HG03196 (cell line): ENCODE data around the gene FAM193A.
"Not testable (repeated sequence)": the region's sequence is repeated elsewhere in the genome, so short reads cannot be mapped to it uniquely, and the experiment has no call there.

ENCODE experiments used
- ATAC-seq: cut with Tn5 transposase; IDR thresholded peaks from one replicate; pipeline ENCODE4 v1.9.1; 2021; ENCODE audit not compliant: unreplicated experiment

The FAM193A gene

DNA sequence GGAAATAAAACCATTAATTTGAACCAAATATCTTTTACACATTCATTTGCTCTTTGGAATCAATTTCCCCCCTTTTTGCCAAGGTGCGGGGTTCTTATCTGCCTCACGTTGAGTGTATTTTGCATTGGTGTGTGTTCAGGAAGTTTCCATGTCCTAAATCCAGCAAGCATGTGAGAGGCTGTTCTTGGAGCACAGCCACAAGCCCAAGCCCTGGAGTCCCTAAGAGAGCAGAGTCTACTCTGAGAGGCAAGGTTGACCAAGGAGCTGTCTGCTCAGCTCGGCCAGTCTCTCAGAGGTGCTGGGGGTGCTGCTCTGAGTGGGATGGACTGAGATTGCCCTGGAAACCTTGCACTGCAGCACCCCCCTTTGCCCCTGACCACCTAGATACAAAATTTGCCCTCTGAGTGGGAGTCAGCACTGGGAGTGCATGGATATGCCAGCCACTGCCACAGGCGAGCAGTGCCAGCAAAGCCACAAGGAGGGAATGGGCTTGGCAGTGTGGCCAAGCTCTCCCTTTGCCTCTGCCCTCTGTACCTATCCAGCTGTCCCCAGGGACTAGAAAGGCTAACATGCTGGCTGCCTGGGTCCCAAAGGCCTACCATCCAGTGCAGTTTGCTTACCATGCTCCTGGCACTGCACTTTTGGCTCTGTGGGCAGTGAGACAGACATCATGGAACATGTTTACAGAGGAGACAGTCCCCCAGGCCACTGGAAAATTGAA lies 20.5 kb upstream of the FAM193A start:
- ATAC-seq: no peak

DNA sequence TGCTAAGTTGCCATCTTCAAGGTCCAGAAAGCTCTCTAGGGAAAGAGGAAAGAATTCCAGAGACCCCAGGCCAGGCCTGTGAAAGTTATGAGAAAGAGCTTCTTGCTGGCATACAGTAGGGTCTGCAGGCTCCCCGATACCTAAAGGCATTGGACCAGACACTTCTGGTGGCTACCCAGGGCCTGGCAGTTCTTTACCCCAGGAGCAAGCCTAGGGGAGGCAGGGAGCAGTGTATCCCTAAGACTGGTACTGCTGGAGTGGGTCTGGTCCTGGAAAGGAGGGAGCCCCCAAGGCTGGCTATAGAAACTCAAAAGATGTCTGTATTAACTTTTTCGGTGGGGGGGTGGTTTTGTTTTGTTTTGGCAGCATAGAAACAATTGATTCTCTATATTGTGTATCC lies 19.8 kb upstream of the FAM193A start:
- ATAC-seq: no peak

DNA sequence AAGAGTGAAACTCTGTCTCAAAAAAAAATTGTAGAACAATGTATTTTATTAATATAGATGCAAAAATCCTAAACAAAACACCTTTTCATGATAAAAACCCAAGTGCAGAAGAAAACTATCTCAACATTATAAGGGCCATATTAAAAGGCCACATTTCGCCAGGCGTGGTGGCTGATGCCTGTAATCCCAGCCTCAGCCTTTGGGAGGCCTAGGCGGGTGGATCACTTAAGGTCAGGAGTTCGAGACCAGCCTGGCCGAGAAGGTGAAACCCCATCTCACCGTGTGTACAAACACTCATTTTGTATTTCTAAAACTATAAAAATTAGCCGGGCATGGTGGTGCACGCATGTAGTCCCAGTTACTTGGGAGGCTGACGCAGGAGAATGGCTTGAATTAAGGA lies 9.9 kb upstream of the FAM193A start:
- ATAC-seq: no peak

DNA sequence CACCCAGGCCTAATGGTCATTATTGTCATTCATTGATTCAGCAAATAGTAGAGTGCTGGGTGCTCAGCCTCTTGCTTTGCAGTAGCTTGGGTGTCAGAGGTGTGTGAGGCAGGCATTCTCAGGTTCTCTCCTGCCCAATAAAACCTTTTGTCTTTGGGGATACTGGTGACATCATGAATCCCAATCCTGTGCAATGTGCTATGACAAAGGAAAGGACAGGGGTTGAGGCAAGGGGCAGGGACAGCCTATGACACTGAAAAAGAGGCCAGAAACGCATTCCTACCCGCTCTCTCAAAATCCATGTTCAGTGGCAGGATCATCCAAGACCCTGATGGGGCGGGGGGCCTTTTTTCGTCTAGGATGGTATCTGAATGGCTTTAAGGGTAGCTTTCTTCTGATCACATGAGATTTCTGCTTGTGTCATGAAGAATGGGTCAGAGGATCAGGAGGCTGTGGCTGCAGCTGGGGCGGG lies 1.5 kb upstream of the FAM193A start:
- no peak for ATAC-seq

DNA sequence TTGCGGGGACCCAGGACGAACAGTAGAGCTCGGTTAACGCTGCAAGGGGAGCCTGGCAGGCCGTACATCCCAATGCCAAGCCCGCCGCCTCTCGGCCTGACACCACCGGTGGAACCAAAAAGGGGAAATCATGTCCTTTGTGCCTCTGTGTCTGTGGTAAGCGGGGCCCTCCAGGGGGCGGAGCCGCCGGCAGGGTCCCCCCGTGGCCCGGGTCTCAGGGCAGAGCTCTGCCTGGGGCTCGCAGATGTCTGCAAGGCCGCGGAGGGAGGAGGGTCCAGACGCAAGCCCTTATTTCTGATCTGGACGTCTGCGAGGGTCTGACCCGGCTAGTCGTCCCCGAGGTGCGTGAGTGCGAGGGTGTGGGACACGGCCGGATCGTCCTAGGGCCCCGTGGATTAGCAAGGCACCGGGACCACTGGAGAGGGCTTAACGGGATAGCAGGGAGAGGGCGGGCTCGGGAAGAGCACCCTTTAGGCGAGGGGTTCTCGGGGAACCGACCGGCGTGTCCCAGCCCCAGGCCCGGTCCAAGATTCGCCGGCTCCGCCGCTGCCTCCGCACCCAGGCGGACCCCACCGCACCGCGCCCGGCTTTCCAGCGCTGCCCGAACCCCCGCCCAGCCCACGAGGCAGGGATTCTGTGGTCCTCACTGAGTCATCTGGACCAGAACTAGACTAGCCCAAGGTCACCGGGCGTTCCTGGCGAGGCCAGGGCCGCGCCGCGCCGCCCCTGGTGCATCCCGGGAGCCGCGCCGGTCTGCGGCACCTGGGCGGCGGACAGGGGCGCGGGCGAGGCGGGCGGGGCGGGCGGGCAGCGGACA lies 863 bp upstream of the FAM193A start:
- peak; percentile 21 for ATAC-seq

DNA sequence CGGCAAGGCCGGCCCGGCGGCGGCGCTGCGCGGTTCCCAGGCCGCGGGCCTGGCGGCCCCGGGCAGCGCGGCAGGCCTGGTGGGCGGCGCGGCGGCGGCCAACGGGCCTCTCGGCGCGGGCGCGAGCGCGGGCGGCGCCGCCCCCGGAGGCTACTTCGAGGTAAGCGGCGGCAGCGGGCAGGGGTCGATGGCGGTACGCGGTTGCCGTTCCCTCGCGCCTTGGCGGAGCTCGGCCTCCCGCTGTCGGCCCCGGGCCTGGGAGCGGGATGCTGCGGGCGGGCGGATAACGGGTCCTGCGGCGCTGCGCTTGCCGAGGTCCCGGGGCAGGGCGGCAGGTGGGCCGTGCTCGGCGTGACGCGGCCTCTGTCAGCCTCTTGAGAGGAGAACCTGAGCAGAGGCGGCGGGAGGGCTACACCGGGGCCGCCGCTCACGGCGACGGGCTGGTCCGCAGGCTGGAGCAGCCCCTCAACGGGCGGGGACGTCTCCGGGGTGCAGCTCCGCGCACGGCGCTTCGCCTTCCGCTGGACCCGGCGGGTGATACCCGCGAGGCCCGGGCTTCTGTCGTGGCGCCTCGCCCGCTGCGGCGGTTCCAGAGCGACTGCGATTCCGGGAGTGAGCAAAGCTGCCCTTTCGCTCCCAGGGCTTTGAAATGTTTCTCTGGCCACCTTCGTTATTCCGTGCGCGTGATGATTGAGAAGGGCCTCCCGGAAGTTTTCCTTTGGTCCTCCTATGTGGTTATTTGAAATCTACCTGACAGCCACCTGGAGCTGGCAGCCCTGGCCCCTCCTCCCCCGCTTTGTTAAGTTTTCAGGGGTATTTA lies 774 bp downstream of the FAM193A start:
- peak; percentile 18 for ATAC-seq

DNA sequence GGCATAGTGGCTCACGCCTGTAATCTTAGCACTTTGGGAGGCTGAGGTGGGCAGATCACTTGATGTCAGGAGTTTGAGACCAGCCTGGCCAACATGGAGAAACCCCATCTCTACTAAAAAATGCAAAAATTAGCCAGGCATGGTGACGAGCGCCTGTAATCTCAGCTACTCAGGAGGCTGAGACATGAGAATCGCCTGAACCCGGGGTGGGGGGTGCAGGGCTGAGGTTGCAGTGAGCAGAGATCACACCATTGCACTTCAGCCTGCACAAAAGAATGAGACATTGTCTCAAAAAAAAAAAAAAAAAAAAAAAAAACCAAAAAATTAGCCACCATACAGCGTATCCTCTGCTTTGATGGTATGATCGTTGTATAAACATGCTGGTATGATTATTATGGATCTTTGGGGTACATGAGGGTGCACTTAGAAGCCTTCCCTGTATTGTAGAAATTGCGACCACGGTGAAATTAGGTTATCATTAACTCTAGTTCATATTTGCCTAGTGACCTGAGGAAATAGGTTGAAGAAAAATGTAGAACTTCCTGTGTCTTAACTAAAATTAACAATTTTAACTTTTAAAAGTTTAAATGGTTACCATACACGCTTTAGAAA lies 7.2 kb downstream of the FAM193A start:
- not testable (repeated sequence) for ATAC-seq

DNA sequence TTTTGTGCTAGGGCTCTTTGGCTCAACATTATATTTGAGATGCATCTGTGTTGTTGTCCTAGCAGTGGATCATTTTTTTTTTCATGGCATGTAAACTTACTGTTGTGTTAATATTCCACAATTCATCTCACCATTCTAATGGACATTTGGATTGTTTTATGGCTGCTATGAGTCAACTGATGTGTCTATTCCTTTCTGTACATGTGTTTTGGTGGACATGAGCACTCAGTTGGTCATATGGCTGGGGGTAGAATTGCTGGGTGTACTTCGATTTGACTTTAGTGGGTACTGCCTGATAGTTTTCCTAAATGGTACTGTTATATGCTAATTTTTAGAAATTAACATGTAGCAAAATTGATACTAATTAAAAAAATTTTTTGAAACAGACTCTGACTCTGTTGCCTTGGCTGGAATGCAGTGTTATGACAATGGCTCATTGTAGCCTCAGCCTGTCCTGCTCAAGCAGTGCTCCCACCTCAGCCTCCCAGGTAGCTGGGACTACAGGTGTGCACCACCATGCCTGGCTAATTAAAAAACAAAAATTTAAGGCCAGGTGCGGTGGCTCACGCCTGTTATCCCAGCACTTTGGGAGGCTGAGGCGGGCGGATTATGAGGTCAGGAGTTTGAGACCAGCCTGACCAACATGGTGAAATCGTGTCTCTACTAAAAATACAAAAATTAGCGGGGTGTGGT lies 9.0 kb downstream of the FAM193A start:
- no peak for ATAC-seq

DNA sequence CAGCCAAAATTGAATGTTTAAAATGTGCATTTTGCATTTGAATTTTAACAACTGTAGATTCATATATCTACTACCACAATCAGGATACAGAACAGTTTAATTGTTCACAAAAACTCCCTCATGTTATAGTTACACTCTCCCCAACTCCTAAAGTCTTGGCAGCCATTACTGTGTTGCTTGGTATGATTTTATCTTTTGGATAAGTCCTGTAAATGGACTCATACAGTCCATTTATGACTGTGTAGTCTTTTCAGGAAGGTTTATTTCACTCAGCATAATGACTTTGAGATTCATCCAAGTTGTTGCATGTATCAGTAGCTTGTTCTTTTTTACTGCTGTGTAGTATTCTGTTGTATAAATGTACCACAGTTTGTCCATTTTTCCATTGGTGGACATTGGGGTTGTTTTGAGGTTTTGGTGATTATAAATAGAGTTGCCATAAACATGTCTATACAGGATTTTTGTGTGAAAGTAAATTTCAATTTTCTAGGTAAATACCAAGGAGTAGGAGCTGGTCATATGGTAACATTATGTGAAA lies 9.9 kb downstream of the FAM193A start:
- ATAC-seq: no peak

DNA sequence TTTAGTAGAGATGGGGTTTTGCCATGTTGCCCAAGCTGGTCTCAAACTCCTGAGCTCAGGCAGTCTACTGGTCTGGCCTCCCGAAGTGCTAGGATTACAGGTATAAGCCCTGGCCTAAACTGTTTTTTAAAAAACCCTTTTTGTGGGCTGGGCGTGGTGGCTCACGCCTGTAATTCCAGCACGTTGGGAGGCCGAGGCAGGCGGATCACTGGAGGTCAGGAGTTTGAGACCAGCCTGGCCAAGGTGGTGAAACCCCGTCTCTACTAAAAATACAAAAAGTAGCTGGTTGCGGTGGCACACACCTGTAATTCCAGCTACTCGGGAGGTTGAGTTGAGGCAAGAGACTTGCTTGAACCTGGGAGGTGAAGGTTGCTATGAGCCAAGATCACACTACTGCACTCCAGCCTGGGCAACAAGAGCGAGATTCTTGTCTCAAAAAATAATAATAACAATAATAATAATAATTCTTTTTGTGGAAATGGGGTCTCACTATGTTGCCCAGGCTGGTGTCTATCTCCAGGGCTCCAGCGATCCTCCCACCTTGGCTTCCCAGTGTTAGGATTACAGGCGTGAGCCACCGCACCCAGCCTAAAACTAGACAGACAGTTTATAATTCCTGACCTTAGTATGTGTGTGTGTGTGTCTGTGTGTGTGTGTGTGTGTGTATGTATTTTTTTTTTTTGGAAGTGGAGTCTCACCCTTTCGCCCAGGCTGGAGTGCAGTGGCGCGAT lies 10.7 kb downstream of the FAM193A start:
- ATAC-seq: not testable (repeated sequence)

DNA sequence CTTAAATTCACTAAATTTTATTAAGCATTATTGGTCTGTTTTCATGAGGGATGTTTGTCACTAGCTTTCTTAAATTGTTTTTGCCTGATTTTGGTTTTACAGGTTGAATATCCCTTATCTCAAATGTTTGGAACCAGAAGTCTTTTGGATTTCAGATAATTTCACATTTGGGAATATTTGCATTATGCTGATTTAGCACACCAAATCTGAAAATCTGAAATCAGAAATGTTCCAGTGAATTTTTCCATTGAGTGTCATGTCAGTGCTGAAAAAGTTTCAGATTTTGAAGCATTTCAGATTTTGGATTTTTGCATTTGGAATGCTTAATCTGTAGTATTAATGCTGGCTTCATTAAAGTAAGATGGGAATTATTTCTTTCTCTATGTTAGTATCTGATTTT lies 14.7 kb downstream of the FAM193A start:
- no peak for ATAC-seq

DNA sequence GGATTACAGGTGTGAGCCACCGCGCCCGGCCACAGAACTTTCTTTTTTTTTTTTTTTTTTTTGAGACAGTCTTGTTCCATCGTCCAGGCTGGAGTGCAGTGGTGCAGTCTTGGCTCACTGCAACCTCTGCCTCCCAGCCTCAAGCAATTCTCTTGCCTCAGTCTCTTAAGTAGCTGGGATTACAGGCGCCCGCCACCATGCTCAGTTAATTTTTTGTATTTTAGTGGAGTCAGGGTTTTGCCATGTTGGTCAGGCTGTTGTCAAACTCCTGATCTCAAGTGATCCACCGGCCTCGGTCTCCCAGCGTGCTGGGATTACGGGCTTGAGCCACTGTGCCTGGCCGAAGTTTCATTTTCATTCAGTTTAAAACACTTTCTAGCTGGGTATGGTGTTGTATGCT lies 16.4 kb downstream of the FAM193A start:
- ATAC-seq: no peak

DNA sequence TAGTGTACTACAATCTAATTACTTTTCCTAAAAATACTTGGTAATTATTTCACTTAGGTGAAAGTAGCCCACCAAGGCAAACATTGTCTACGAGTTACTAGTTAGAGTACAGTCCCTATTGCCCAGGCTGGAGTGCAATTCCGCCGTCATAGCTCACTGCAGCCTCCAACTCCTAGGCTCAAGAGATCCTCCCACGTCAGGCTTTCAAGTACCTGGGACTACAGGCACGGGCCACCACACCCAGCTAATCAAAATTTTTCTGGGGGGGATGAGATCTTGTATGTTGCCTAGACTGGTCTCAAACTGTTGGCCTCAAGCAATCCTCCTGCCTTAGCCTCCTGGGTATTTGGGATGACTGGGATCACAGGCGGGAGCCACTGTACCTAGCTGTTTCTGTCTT lies 21.9 kb downstream of the FAM193A start:
- ATAC-seq: no peak

DNA sequence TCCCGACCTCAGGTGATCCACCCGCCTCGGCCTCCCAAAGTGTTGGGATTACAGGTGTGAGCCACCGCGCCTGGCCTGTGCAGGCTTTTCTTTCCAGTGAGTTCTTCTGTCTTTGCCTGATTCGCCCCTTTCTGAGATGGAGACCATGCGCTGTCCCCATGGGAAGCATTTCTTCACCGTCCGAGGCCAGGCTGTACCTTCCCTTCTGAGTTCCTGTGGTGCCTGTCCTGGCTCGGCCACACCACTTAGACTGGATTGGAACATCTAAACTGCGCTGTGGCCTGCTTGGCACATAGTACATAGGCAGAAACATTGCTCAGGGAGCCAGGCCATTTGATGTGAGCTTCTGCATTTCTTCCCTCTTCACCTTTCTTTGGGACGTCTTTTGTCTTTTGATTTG lies 23.7 kb downstream of the FAM193A start:
- ATAC-seq: no peak

DNA sequence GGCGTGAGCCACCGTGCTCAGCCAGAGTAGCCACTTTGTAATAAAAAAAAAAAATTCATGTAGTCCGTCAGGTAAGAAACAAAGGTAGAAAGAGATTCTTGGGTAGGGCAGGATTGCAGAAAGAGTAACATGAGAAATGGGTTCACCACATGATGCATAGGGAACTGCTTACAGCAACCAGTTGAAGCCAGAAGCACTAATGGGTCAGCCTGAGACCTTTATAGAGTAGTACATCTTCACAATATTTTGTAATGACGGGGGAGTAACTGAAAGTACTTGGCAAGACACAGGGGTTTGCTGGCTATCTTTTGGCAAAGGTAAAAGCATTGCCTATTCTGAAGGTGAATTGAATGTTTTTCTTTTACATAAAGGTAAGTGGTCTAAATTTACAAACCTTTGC lies 29.1 kb downstream of the FAM193A start:
- no peak for ATAC-seq

DNA sequence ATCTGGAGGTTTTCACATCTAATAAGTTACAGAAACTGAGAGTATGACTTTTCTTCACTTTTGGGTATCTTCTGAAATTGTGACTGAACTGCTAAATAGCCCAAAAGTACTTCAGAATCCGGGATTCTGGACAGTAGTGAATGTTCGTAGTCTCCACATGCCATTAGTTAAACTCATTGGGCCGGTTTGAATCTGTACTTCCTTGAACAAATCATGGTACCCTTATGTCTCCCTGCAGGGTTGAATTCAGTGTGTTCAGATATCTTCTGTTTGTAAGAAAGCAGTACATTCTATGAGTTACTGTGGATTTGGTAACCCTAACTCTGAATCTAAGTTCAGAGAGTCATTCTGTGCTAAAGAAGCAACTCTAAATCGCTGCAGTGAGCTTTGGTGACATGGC lies 33.6 kb downstream of the FAM193A start:
- no peak for ATAC-seq

DNA sequence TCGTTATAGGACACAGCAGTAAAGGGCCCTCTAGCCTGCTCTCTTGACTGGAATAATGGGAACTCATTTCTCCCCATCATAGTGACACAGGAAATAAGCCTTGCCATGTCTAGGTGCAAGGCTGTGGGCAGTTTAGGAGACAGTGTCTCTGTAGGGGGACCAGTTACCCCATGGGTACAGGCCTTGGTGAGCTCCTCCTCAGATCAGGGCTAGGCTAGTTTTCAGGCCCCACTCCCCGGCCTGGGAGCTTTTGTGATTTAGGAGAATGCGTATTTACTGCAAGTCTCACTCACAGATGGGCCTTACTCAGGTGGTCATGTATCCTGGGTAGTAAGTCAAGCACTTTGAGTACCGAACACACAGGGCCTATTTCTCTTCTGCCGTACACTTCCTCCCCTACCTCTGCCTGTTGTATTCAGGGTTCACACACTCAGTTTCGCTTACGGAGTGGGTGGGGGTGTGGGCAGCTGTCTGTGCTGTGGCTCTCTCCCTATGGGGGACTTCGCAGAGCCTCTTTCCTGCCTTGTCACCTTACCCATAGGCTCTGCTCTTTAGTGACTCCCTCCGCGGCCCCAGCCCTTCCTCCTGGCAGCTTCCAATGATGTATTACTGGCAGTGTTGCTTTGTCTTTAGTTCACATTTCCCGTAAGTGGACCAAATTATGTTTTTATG lies 34.2 kb downstream of the FAM193A start:
- peak; percentile 83 for ATAC-seq

DNA sequence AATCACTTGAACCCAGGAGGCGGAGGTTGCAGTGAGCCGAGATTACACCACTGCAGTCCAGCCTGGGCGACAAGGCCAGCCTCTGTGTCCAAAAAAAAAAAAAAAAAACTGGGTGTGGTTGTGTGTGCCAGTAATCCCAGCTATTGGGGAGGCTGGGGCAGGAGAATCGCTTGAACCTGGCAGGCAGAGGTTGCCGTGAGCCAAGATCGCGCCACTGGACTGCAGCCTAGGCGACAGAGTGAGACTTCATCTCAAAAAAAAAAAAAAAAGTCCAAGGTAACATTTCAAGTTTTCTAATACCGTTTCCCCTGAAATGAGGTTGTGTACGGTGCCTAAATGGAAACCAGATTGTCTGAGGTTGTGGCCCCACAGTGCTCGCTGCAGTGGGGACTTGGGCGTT lies 35.6 kb downstream of the FAM193A start:
- no peak for ATAC-seq

DNA sequence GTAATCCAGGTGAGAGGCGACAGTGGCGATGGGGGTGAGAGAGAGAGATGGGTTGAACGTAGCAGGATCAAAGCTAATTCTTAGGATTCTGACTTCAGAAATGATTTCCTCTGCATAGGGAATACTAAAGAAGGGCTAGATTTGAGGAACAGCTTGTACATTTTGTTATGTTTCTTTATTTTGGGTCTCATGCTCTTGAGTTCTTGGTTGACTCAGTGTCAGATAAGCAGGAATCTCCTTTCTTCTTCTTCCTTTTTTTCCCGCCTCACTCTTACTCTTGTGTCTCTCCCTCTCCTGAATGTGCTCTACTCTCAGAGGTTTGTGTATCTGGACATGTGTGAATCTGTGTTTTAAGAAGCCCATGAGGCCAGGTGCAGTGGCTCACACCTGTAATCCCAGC lies 36.4 kb downstream of the FAM193A start:
- ATAC-seq: no peak
